Activated CD8-positive, alpha-beta T cell treated with anti-CD3 and anti-CD28 coated beads for 36 hours (primary cell): ENCODE measurements around the gene MCOLN3. TPM values are rescaled to one million over a fixed set of nuclear protein-coding genes. Genes with fewer than 3 reads are reported as not detected.

Experiments
- ATAC-seq: fragments of 200-7000 bp; cut with Tn5 transposase; one replicate; pipeline ENCODE4 v1.10.0; 2021; ENCODE audit warnings: mild to moderate bottlenecking, moderate library complexity
- CTCF ChIA-PET: fragments of 350-600 bp; sonication (Branson Sonifier 250); formaldehyde crosslinking; loops from one replicate; lab custom pipeline; 2021; ENCODE audit warnings: antibody characterized with exemption; lab: Charles Lee
- POLR2A ChIA-PET: fragments of 350-600 bp; sonication (Branson Sonifier 250); formaldehyde crosslinking; loops from one replicate; lab custom pipeline; 2021; ENCODE audit warnings: antibody characterized with exemption; lab: Charles Lee
- DNase-seq: peaks from one replicate; pipeline ENCODE4 v3.0.0-alpha.2; 2020
- H3K27ac Mint-ChIP-seq: one replicate; pipeline ENCODE4 v1.8.0; 2021; ENCODE audit warnings: mild to moderate bottlenecking, mixed read lengths
- H3K27me3 Mint-ChIP-seq: one replicate; pipeline ENCODE4 v1.8.0; 2021; ENCODE audit warnings: mixed read lengths
- H3K36me3 Mint-ChIP-seq: one replicate; pipeline ENCODE4 v1.8.0; 2021; ENCODE audit warnings: low read depth, mixed read lengths
- H3K4me1 Mint-ChIP-seq: one replicate; pipeline ENCODE4 v1.8.0; 2021; ENCODE audit warnings: low read depth, mixed read lengths
- H3K4me3 Mint-ChIP-seq: one replicate; pipeline ENCODE4 v1.8.0; 2021; ENCODE audit warnings: mild to moderate bottlenecking, moderate library complexity, mixed read lengths
- H3K9me3 Mint-ChIP-seq: one replicate; pipeline ENCODE4 v1.8.0; 2021; ENCODE audit warnings: mixed read lengths
- intact Hi-C: fragments of 100-400 bp; cut with micrococcal nuclease; formaldehyde crosslinking; loops from one replicate; pipeline ENCODE4 v1.10.0; 2022
- total RNA-seq, 2 experiments: library from RNA; stranded (reverse); gene quantifications; one replicate each; pipeline ENCODE4 v1.2.3, GENCODE V29; 2021
- TF ChIP-seq, protein P1 (sequence below): fragments of 200-600 bp; IDR thresholded peaks from one replicate; pipeline ENCODE4 v1.8.0; 2022; ENCODE audit warnings: antibody characterized with exemption, mild to moderate bottlenecking

Gene MCOLN3
- total RNA-seq, 2 experiments from 2014 or later = 0.25 to 0.29 TPM

DNA sequence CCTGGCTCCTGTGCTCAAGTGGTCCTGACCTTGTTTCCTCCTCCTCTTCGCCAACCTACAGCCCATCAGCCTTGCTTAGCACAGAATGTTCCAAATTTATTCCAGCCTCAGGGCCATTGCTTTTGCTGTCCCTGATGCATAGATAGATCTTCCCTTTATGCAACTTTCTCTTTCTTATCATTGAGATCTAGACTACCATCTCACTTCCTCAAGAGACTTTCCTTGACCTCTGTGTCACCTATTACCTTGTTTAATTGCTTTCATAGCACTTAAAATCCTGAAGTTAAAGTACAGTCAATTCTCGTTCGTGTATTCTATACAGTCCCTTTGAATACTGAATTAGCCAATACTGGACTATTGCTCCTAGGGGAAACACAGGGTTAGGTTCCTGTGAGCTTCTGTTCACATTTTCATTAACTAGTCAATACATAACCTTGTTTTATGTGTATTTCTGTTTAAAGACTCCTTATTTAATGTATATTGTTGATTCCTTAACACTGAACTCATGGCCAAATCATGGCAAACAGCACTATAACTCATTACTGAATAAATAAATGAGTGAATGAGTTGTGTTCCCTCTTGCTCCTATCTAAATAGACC is 26.2 kb upstream of the MCOLN3 start:
- Mint-ChIP-seq H3K27me3 (peaks cover 2% of the 10 kb centered on the region), H3K27ac (no peak overlapping the region), H3K4me1 (no peaks in the 10 kb centered on the region), H3K36me3 (no peaks in the 10 kb centered on the region), H3K9me3 (no peaks in the 10 kb centered on the region), H3K4me3 (no peak overlapping the region)
- DNase-seq (no peak), ATAC-seq (no peak)
- POLR2A ChIA-PET = interaction anchor here (0.8 kb wide), 1 partner anchor 12 kb away, joined by 3 read pairs; a partner anchor contains a TSS
- TF ChIP-seq, protein P1, sequence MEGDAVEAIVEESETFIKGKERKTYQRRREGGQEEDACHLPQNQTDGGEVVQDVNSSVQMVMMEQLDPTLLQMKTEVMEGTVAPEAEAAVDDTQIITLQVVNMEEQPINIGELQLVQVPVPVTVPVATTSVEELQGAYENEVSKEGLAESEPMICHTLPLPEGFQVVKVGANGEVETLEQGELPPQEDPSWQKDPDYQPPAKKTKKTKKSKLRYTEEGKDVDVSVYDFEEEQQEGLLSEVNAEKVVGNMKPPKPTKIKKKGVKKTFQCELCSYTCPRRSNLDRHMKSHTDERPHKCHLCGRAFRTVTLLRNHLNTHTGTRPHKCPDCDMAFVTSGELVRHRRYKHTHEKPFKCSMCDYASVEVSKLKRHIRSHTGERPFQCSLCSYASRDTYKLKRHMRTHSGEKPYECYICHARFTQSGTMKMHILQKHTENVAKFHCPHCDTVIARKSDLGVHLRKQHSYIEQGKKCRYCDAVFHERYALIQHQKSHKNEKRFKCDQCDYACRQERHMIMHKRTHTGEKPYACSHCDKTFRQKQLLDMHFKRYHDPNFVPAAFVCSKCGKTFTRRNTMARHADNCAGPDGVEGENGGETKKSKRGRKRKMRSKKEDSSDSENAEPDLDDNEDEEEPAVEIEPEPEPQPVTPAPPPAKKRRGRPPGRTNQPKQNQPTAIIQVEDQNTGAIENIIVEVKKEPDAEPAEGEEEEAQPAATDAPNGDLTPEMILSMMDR = no peak
- intact Hi-C loops = no loop called here
- CTCF ChIA-PET = no interaction called here

DNA sequence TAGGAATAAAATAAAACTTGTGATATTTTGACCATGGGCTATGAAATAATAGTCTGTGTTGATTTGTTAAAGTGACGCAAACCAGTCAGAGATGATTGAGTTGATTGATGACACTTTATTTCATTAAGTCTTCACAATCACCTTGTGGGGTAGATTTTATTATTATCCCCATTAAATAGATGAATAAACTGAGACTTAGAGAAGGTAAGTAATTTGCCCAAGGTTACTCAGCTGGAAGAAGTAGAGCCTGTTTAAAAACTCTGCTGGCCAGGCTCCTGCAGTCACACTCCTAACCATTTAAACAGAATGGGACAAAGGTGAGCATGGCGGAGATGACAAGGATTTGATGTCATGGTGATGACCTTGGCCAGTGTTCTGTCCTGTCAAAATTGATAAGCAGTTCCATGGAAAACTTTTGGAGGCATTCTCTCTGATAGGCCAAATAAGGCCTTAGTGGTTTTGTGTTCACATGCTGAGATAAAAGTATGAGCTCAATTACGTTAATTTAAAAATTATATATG is 22.7 kb upstream of the MCOLN3 start:
- TF ChIP-seq, protein P1 = no peak
- ChIA-PET CTCF (interaction anchor here (0.9 to 1.0 kb wide), 3 partner anchors 12 to 169 kb away, joined by 3 to 5 read pairs (median 3); no protein-coding TSS in a partner anchor), POLR2A (no interaction called here)
- Mint-ChIP-seq H3K27me3 (peaks cover 2% of the 10 kb centered on the region), H3K4me1 (no peaks in the 10 kb centered on the region), H3K27ac (no peak overlapping the region), H3K9me3 (no peaks in the 10 kb centered on the region), H3K4me3 (no peak overlapping the region), H3K36me3 (no peaks in the 10 kb centered on the region)
- intact Hi-C loops = no loop called here
- DNase-seq (no peak), ATAC-seq (no peak)

DNA sequence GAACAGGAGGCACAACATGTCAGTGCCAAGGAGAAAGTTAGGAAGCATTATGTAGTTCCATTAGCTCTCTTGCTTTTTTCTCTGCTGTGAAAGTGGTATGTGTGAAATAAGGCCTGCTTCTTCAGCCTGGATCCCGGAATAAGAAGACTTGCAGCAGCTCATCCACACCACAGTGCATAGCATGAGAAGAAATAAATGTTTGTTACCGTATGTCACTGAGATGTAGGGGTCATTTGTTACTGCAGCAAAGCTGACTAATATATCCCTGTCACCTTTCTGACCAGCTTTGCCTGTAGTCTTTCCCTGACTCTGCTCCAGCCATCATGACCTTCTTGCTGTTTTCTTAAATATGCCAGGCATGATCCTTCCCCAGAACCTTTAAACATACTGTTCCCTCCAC is 20.5 kb upstream of the MCOLN3 start:
- CTCF ChIA-PET = interaction anchor here (2.3 kb wide), 1 partner anchor 124 kb away, joined by 7 read pairs; no protein-coding TSS in a partner anchor
- Mint-ChIP-seq H3K9me3 (no peaks in the 10 kb centered on the region), H3K4me3 (no peak overlapping the region), H3K27ac (no peak overlapping the region), H3K36me3 (no peaks in the 10 kb centered on the region), H3K27me3 (peaks cover 2% of the 10 kb centered on the region), H3K4me1 (no peaks in the 10 kb centered on the region)
- intact Hi-C loops = no loop called here
- TF ChIP-seq, protein P1 = no peak
- POLR2A ChIA-PET = interaction anchor here (0.6 kb wide), 1 partner anchor 586 kb away, joined by 3 read pairs; no protein-coding TSS in a partner anchor
- ATAC-seq (no peak), DNase-seq (no peak)

DNA sequence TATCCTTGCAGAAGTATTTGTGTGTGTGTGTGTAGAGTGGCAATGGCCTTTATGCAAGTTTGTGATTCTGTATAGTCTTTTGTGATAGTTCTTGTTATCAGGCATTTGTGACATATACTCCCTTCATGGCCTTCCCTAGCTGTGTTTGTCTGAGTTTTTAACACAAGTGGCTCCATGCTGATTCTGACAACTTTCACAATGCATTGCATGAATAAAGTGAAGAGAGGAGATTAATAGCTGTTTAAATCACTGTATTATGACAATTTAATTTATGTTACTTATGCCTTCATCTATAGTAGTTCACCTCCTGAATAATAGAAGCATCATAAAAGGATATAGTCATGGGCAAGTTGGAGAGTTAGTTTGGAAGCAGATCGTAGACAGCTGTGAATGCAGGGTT is 17.2 kb upstream of the MCOLN3 start:
- H3K27me3 Mint-ChIP-seq = peaks cover 5% of the 10 kb centered on the region
- POLR2A ChIA-PET = interaction anchor here (1.1 kb wide), 1 partner anchor 9 kb away, joined by 3 read pairs; no protein-coding TSS in a partner anchor

More for the DNA sequence above, 17.2 kb upstream of the MCOLN3 start:
- intact Hi-C loops = no loop called here
- H3K27ac Mint-ChIP-seq = no peak overlapping the region
- no peak overlapping the region for H3K4me3 Mint-ChIP-seq
- no peaks in the 10 kb centered on the region for H3K9me3 Mint-ChIP-seq
- no peaks in the 10 kb centered on the region for H3K36me3 Mint-ChIP-seq
- DNase-seq = no peak
- no peak for ATAC-seq
- CTCF ChIA-PET = interaction anchor here (1.8 kb wide), 1 partner anchor 121 kb away, joined by 10 read pairs; no protein-coding TSS in a partner anchor
- peaks cover 12% of the 10 kb centered on the region for H3K4me1 Mint-ChIP-seq
- TF ChIP-seq, protein P1 = no peak
